NCI-H128 (cell line): ENCODE measurements around the gene UAP1L1.
"Not testable (repeated sequence)": the region's sequence is repeated elsewhere in the genome, so short reads cannot be mapped to it uniquely, and the experiment has no call there.

Experiments used
- DNase-seq: peaks from one replicate; lab custom pipeline; 2025; ENCODE audit not compliant: unreplicated experiment; lab: John Stamatoyannopoulos, UW

The UAP1L1 gene

GRCh38 chr9:137055385-137056364 lies 21.6 kb upstream of the UAP1L1 start:
- no peak for DNase-seq

- DNase-seq, result no peak
Measured at GRCh38 chr9:137056739-137057415, 20.4 kb upstream of the UAP1L1 start.

- peak; percentile 14 for DNase-seq
Measured at GRCh38 chr9:137057545-137057944, 19.8 kb upstream of the UAP1L1 start.

- DNase-seq, result no peak
Measured at GRCh38 chr9:137058521-137059234, 18.6 kb upstream of the UAP1L1 start.

- no peak for DNase-seq
Measured at GRCh38 chr9:137062384-137062783, 14.9 kb upstream of the UAP1L1 start.

GRCh38 chr9:137062798-137063197 lies 14.5 kb upstream of the UAP1L1 start:
- not testable (repeated sequence) for DNase-seq

GRCh38 chr9:137063311-137064026 lies 13.8 kb upstream of the UAP1L1 start:
- DNase-seq, result no peak

GRCh38 chr9:137064027-137064879 lies 13.1 kb upstream of the UAP1L1 start:
- no peak for DNase-seq

GRCh38 chr9:137064880-137065164 lies 12.5 kb upstream of the UAP1L1 start:
- DNase-seq, result no peak

- DNase-seq, result no peak
Measured at GRCh38 chr9:137065336-137065967, 11.9 kb upstream of the UAP1L1 start.

- no peak for DNase-seq
Measured at GRCh38 chr9:137066096-137066861, 11.0 kb upstream of the UAP1L1 start.

- peak; percentile 66 for DNase-seq
Measured at GRCh38 chr9:137067860-137068538, 9.3 kb upstream of the UAP1L1 start.

- no peak for DNase-seq
Measured at GRCh38 chr9:137068539-137069507, 8.5 kb upstream of the UAP1L1 start.

GRCh38 chr9:137069508-137070091 lies 7.7 kb upstream of the UAP1L1 start:
- DNase-seq, result no peak

- DNase-seq, result peak; percentile 86
Measured at GRCh38 chr9:137070201-137070905, 7.0 kb upstream of the UAP1L1 start, which contains the start of gene SAPCD2. Gene SAPCD2, minus strand, starts transcription at chr9:137070557. Its CDS starts 97 bp downstream, at chr9:137070460.

GRCh38 chr9:137070906-137071275 lies 6.4 kb upstream of the UAP1L1 start:
- peak; percentile 50 for DNase-seq
